ENCODE measurements around the gene MAP6.

The MAP6 gene

DNA sequence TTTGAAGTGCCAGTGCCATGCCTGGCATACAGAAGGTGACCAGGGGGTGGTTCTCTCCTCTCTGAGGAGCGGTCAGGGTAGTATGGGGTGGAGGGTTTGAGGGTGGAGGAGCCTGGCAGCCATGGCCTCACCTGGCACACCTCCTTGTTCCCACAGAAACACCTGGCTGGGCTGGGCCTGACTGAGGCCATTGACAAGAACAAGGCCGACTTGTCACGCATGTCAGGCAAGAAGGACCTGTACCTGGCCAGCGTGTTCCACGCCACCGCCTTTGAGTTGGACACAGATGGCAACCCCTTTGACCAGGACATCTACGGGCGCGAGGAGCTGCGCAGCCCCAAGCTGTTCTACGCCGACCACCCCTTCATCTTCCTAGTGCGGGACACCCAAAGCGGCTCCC is 97.2 kb downstream of the MAP6 start:
- no peak for DNase-seq (ENCODE audit: low read depth in 1 of 2, low spot score in 1 of 2)

DNA sequence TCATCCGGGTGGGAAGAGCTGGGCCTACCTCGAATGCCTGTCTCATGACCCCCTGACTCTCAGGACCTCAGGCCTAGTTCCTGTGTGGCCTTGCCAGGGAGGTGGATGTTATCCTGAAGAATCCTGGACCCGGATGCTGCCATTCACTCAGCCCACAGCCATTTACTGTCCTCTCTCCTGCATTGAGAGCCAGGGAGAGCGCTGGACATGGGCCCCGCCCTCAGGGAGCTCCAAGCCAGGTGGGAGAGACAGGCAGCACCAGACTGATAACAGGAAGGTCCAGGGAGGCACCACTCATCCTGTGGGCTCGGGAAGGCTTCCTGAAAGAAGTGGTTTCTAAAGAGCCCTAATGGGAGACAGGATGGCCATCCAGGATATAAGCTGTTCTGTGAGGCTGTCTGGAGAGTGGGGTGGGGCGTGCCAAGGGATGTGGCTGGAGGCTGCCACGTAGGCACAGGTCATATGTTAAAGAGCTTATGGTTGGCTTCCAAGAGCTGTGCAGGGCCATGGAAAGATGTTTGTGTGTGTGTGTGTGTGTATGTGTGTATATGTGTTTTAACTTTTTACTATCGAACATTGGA is 98.2 kb downstream of the MAP6 start:
- no peak for DNase-seq (ENCODE audit: low read depth in 1 of 2, low spot score in 1 of 2)

DNA sequence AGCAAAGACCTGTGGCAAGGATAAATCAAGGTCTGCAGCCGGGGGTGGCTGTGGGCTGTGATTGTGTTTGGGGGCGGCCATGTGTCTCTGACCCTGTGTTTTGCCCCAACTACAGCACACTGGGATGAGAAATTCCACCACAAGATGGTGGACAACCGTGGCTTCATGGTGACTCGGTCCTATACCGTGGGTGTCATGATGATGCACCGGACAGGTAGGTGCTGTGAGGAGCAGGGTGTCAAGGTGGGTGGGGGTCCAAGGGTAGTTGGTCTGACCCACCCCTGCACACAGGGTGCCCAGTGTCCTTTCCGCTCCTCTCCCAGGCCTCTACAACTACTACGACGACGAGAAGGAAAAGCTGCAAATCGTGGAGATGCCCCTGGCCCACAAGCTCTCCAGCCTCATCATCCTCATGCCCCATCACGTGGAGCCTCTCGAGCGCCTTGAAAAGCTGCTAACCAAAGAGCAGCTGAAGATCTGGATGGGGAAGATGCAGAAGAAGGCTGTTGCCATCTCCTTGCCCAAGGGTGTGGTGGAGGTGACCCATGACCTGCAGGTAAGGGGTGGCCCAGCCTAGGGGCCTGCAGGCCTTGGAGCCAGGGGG is 100.1 kb downstream of the MAP6 start:
- DNase-seq (ENCODE audit: low read depth in 1 of 2, low spot score in 1 of 2): no peak

DNA sequence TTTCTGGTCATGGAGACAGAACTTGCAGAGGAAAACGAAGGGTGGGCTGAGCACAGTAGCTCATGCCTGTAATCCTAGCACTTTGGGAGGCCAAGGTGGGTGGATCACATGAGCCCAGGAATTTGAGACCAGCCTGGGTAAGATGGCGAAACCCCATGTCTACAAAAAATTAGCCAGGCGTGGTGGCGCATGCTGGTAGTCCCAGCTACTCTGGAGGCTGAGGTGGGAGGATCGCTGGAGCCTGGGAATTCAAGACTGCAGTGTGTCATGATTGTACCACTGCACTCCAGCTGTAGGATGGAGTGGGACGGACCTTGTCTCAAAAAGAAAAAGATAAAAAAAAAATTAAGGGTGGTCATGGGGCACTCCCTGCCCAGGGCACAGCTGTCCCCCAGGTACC is 100.9 kb downstream of the MAP6 start:
- DNase-seq (ENCODE audit: low read depth in 1 of 2, low spot score in 1 of 2): no peak

DNA sequence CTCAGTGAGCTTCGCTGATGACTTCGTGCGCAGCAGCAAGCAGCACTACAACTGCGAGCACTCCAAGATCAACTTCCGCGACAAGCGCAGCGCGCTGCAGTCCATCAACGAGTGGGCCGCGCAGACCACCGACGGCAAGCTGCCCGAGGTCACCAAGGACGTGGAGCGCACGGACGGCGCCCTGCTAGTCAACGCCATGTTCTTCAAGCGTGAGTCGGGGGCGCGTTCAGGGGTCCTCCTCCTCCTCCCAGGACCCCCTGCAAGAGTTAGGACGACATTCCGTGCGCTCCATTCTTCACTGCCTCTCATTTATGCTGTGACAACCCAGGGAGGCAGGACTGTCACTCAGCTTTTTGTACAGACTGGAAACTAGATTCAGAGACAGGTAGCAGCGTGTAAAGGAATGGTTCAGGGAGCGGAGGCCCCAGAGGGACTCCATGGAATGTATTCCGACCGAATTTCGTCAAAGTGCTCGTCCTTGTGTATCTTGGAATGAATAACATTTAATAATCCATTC is 102.0 kb downstream of the MAP6 start:
- DNase-seq (ENCODE audit: low read depth in 1 of 2, low spot score in 1 of 2): no peak

DNA sequence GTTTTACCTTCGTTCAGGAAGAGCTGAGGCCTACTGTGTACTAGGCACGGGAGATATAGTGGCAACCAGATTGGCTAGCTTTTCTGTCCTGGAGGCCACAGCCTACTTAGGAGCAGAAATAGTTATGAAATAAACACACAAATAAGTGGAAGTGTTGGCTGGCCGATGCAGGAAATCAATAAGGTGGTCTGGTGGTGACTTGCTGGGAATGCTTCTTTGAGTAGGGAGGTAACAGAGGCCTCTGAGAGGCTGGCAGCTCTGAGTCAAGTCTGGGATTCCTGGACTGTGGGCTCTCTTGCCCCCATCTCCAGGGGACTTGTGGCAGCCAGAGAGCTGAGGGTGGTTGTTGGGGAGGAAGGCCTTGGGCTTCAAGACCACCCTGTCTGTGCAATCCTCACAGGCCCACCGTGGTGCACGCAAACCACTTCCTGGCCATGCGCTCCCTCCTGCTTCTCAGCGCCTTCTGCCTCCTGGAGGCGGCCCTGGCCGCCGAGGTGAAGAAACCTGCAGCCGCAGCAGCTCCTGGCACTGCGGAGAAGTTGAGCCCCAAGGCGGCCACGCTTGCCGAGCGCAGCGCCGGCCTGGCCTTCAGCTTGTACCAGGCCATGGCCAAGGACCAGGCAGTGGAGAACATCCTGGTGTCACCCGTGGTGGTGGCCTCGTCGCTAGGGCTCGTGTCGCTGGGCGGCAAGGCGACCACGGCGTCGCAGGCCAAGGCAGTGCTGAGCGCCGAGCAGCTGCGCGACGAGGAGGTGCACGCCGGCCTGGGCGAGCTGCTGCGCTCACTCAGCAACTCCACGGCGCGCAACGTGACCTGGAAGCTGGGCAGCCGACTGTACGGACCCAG is 102.7 kb downstream of the MAP6 start:
- no peak for DNase-seq (ENCODE audit: low read depth in 1 of 2, low spot score in 1 of 2)

DNA sequence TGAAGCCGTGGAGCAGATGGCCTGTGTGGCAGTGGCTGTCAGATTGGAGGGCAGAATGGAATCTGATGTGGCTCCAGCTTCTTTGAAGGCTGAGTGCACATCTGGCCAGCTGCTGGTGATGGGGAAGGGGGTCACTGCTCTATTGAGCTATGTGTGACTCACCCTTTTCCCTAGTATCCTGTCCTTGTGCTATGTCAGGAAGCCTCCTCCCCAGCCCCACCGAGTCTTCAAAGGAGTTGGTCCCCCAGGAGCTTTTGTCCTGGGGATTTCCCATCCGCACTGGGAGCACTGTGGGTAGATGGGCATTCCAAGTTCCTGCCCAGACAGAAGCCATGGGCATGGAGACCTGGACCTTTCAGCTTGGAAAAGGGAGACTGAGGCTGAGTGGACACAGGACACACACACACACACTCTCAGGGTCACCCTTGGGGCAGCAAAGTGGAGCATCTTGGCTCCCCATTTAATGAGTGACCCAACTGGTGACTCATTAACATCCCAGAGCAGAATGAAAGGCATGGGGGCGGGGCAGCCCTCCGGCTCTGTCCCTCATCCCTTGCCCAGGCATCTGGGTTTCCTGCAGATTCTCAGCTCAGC is 103.5 kb downstream of the MAP6 start:
- no peak for DNase-seq (ENCODE audit: low read depth in 1 of 2, low spot score in 1 of 2)

DNA sequence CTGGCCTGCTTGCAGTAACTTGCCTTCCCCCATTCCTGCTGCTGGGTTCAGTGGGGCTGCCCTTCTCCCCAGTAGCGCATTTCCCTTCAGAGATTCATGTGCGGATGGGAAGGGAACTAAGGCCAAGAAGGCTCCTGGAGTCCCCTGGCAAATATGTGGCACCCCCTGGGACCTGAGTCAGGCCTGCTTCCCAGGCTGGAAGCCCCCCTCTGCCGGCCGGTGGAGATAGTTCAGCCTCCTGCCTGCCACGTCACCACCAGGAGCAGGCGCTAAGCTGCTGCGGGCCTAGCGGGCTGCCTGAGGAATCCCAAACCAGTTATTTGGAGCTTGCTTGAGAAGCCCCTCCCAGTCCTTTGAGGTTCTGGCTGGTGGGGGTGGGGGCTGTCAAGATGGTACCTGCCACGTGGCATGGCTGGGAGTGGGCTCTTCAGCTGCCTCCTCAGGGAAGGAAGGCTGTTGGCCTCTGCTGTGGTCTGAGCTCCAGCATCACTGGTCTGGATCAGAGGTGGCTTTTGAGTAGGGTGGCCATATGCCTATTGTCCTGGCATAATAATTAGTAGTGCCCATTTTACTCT is 104.8 kb downstream of the MAP6 start:
- DNase-seq (ENCODE audit: low read depth in 1 of 2, low spot score in 1 of 2): no peak

DNA sequence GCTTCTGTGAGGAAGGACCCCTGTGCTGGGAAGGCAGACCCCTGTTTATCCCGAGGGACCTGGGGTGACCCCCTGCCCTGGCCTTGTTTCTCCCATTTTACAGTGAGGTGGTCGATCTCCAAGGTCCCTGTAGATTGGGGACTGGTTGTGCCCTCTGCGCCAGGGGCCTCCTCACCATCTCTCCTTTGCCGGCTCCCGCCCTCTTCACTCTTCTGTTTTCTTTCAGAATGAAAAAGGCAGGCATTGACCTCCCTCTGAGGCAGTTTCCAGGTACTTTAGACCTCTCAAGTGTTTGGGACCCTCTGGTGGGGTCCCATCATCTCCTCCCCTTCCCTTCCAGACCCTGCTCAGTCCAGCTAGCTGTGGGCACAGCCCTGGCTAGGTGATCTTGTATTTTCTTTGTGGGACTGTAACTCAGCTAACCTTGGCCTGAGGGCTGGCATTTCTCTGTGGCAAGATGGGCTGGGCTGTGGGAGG is 105.3 kb downstream of the MAP6 start:
- no peak for DNase-seq (ENCODE audit: low read depth in 1 of 2, low spot score in 1 of 2)

DNA sequence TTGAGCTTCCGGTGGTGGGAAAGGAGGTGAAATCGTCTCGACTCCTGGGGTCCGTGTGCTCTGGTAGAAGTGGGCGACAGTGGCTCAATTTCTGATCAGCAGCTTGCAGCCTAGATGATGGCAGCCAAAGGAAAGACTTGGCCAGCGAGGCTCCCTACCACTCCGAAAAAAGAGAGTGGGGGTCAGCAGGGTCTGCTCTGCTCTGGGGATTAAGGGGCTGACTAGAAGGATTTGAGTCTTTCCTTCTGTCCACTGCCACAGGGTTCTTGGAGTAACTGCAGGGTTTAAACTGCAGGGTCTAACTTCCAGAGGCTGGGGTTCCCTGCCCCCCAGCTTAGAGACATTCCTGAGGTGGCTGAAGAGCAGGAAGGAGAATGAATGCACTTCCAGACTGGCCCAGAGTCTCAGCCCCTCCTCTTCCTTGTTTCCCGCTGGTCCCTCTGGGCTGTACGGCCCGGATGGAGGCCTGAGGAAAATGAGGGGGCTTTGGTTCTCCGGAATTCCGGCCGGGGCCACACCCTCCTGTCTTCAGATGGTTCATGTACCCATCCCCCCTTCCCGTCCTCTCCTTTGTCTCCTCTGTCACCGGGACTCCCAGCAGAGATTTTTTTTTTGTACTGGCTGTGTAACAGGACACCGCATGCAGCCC is 105.9 kb downstream of the MAP6 start:
- DNase-seq (ENCODE audit: low read depth in 1 of 2, low spot score in 1 of 2): no peak

DNA sequence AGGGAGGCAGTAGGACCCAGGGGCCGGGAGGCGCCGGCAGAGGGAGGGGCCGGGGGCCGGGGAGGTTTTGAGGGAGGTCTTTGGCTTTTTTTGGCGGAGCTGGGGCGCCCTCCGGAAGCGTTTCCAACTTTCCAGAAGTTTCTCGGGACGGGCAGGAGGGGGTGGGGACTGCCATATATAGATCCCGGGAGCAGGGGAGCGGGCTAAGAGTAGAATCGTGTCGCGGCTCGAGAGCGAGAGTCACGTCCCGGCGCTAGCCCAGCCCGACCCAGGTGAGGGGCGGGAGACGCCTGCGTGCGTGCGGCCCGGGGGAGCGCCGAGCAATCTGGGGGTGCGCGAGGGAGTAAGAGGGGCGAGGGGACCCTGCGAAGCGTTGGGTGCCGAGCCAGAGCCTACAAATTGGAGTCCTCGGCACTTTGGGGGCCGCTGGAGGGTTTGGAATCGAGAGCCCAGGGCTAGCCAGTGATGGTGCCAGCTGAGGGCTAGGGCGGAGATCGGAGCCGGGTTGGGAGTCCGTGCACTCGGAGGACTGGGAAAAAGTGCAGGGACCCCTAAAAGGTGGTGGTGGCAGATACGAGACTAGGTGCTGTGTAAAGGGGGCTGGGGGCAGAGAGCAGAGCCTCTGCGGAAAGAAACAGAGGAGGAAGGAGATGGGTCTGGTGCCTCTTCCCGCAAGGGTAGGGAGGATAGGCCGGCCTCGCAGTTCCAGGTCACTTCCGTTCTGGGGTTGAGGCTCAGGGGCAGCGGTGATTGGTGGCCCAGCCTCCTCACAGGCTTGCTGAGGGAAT is 106.6 kb downstream of the MAP6 start, which contains the start of gene SERPINH1:
SERPINH1 (plus strand) TSS at position 206 of the 788 bp plus-strand sequence. CDS start 4,097 bp downstream, outside the sequence.
- DNase-seq (ENCODE audit: low read depth in 1 of 2, low spot score in 1 of 2): peak; percentile 26 to 47

DNA sequence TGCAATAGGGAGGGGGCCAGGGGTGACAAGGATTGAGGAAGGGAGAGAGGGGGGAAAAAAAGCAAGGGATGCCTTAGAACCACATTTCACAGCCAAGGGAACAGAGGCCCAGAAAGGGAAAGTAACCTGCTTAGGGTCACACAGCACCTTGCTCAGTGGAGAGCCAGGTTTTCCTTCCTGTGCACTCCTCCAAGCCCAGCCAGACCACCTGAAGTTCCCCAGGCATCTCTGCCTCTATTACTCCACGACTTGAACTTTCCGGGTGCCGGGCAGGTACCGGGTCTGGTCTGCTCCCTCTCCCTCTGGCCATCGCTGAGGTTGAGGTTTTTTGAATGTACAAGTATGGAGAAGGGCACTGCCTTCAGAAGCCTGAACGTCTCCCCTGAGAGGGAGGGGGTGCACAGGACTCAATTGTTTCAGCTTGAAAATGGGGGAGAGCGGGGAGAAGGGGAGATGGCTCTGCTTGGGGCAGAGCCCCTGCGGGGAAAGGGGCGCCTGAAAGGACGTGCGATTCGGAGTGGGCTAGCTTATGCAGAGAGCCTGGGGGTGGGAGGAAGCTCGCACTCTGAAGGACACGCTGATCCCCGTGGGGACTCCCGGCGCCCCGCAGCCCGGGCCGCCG is 107.3 kb downstream of the MAP6 start:
- no peak for DNase-seq (ENCODE audit: low read depth in 1 of 2, low spot score in 1 of 2)

DNA sequence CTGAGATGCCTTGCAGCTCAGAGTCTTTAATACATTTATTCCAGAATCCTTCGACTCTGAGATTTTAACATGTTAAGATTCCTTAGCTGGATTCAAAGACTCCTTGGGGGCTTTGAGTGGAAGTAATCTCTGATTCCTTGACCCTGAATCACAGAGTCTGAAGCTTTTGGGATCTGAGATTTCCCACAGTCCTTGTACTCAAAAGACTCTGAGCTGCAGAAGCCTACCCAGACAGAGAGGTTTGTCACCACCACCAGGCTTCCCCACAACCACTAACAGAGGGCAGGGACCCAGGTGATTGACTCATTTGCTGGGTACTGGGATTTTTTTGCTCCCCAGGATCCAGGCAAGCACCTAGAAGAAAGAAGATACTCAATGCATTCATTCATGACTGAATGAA is 108.2 kb downstream of the MAP6 start:
- no peak for DNase-seq (ENCODE audit: low read depth in 1 of 2, low spot score in 1 of 2)

DNA sequence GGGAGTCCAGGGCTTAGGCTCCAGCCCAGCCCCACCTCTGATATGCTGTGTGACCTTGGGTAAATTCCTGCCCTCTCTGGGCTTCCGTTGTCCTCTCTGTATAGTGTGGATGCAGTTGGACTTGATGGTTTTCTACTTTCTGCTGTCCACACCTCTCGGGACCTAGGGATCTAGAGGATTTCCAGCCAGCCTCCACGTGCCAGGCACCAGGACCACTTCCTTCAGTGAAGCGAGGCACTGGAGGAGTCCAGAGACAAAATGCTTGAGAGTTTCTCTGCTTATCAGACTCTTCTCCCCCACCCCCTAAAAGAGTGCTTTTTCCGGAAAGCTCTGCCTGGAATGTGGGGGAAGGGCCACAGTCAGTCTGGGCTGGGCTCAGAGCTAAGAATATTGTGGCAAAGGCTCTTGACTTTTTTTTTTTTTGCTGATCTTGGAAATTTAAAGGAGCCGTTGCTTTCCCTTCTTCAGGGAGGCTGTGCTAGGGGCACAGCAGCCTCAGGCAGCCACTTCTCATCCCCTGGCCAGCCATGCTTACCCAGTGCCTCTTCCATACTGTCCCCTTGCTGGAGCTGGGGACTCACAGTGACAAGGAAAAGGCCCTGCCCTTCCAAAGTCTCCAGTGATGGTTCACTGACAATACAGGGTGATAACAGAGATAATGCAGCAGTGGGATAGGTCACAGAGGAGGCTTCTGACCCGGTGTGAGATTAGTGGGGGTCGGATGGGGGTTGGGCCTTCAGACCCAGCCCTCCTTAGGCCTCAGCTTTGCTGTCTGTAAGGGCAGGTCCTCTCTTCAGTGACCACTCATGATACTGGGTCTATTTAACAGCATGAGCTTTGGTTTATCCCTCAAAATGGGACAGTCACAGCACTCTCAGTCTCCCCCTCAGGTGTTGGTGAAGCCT is 109.6 kb downstream of the MAP6 start:
- DNase-seq (ENCODE audit: low read depth in 1 of 2, low spot score in 1 of 2): no peak

DNA sequence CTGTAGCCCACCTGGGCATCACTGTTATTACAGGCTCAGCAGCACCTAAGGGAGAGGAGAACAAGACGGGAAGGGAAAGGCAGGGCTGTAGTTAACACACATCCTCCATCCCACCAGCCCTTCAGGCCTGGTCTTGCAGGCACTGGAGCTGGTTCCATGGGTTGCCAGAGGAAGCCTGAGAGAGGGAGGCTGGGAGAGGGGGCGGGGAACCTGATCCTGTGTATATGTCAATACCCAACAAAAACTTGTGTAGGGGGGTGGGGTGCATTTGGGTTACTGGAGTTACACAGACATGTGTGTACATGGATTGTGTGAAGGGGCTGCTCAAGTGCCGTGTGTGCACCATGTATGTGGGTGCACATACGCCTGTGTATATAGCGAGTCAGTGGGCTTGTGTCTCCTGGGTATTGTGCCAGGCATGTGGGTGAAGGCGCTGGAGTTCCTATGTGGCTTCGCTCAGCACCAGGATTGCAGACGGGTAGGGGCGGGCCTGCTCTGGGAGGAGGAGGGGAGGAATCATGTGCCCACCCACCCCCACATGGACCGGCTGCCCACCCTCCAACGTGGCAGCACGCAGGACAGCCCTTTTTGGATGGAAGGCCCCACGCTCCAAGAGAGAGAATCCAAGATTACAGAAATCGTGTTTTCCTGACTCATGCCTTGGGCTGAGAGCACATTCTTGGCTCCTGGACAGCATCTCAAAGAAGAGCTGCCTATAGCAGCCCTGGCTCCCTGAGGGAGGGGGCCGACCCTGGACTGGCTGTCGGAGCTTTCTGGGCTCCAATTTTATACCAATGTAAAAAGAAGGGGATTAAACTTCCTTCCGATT is 111.0 kb downstream of the MAP6 start:
- no peak for DNase-seq (ENCODE audit: low read depth in 1 of 2, low spot score in 1 of 2)

DNA sequence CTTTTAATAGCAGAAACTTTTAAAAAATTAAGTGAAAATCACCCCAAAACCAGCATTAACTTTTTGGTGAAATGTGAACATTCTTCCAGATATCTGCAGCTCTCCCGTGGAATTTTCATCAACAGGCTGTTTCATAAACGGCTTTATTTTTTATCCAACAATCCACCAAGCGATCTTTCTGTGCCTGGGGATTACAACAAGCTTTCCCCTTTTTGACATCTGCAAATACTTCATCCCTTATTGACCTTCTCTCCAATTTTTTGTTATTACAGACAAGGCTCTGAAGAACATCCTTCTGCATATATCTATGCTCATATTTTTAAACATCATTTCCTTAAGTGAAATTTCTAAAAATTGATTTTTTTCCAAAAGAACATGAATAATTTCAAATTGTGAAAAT is 112.6 kb downstream of the MAP6 start:
- DNase-seq (ENCODE audit: low read depth in 1 of 2, low spot score in 1 of 2): no peak

DNA sequence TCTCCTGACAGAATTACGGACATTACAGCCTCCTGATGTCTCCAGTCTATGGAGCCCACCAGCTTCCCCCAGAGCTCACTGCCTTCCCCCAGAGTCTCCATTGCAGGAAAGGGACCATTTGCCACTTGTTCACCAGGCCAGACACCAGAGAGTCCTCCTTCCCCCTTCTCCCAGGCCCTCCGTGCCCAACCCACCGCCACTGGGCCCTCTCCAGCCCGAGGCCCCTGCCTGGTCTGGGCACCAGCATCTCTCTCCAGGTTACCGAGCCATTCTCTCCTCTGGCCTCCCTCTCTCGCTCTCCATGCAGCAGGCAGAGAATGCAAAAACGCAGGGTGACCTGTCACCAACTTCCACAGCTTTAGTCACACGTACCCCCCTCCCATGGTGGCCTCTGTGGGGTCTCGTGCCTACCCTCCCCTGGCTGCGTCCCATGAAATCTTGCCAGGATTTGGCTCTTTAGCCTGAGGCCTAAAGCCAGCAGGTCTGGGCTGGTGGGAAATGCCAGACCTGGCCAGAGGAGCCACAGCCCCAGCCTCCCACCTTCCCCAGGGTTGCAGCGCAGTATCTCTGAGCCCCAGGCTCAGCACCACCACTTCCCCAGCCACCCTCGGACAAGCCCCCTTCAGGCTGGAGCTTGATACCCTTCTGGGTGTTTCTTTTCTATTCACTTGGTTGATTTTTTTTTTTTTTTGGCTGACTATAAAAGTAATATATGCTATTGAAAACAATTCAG is 113.6 kb downstream of the MAP6 start:
- DNase-seq (ENCODE audit: low read depth in 1 of 2, low spot score in 1 of 2): no peak
